Astrocyte of the cerebellum (primary cell): ENCODE data around the gene LBP.
"Not testable (repeated sequence)": the region's sequence is repeated elsewhere in the genome, so short reads cannot be mapped to it uniquely, and the experiment has no call there.

Experiments
- DNase-seq: peaks from one replicate; pipeline ENCODE4 v3.0.0-alpha.2; 2011; ENCODE audit warnings: low read depth
- H3K4me3 ChIP-seq: 2 replicates; pipeline ENCODE4 v1.5.1; 2011; ENCODE audit warnings: mild to moderate bottlenecking, low read depth, low read length, moderate library complexity
- CTCF ChIP-seq: IDR thresholded peaks from 2 replicates; pipeline ENCODE4 v1.5.1; 2012; ENCODE audit warnings: low read length, low read depth, moderate library complexity, mild to moderate bottlenecking; ENCODE audit errors: missing control alignments
- in situ Hi-C: cut with HindIII; loops from 2 replicates; pipeline ENCODE4 v1.10.0; 2017; ENCODE audit warnings: low sequenced_read_pairs

The LBP gene

GRCh38 chr20:38406476-38406875 lies 60.2 kb downstream of the LBP start:
- TF ChIP-seq CTCF, result no peak
- no peak for DNase-seq
- in situ Hi-C loops, result no loop called here
- H3K4me3 ChIP-seq, result no peak overlapping the region

GRCh38 chr20:38407321-38407720 lies 61.0 kb downstream of the LBP start:
- in situ Hi-C loops, result no loop called here
- TF ChIP-seq CTCF, result no peak
- no peak for DNase-seq
- H3K4me3 ChIP-seq, result no peak overlapping the region

- DNase-seq, in situ Hi-C loops, H3K4me3 ChIP-seq: not testable (repeated sequence)
Measured at GRCh38 chr20:38407822-38408221, 61.5 kb downstream of the LBP start.

GRCh38 chr20:38412877-38413577 lies 66.7 kb downstream of the LBP start:
- in situ Hi-C loops, result no loop called here
- H3K4me3 ChIP-seq, result no peak overlapping the region
- DNase-seq, result no peak
- no peak for TF ChIP-seq CTCF

- DNase-seq, result no peak
- TF ChIP-seq CTCF, result no peak
- in situ Hi-C loops, result no loop called here
- H3K4me3 ChIP-seq, result no peak overlapping the region
Measured at GRCh38 chr20:38414769-38415450, 68.6 kb downstream of the LBP start.

GRCh38 chr20:38418509-38419204 lies 72.4 kb downstream of the LBP start:
- no peak for DNase-seq
- no peak overlapping the region for H3K4me3 ChIP-seq
- TF ChIP-seq CTCF, result no peak
- in situ Hi-C loops, result no loop called here

- in situ Hi-C loops, result no loop called here
- H3K4me3 ChIP-seq, result no peak overlapping the region
- DNase-seq, result no peak
- no peak for TF ChIP-seq CTCF
Measured at GRCh38 chr20:38420388-38421085, 74.3 kb downstream of the LBP start.
